ENCODE measurements around the gene KYAT1.
A peak's percentile ranks its signal among the peaks of the same experiment; 100 is the strongest.
"Not testable (repeated sequence)": the region's sequence is repeated elsewhere in the genome, so short reads cannot be mapped to it uniquely, and the experiment has no call there.

KYAT1 gene

DNA sequence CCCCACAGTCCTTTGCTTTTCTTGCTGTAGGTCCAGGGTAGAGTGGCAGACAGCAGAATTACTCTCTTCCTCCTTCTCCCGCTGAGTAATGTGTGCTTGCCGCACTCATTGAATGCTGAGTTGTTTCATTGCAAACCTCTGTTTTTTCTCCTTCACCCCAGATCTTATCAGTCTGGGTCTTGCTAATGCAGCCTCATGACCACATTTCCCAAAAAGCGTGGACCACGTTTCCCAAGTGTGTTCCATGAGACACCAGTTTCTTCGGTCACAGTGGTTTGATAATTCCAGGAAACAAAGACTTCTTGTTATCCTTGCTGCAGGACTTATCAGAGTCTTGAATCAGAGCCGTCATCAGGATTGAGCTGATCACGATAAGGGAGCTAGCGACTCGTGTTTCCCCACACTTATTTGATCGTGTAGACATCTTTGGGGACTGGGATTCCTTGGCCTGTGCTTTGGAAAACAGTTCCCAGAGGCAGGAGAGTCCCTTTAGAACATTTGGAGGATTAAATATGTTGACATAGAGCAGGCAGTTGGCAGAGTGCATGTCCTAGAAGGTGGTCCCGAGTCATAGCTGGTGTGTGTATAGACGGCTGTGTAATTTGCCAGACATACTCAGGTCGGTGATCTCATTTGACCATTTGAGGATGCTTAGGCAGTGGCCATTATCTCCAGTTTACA lies 4.6 kb upstream of the KYAT1 start:
- DNase-seq (ENCODE audit: insufficient read length, low spot score) (no peak), FAIRE-seq (no peak)

DNA sequence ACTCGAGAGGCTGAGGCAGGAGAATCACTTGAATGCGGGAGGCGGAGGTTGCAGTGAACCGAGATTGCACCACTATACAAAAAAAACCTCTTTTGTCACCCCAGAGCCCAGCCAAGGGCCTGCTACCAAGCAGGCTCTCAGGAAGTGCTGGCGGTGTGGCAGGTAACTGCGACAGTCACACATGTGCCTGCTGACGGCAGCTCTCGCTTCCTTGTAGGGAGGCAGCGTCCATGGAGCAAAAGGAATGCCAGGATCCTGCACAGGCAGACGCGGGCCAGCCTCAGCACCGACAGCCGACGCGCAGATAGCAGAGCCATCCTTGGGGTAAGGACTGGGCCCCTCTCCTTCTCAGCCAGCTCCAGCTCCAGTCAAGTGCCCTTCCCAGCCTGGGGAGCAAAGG lies 4.0 kb upstream of the KYAT1 start:
- DNase-seq (ENCODE audit: insufficient read length, low spot score) (no peak), FAIRE-seq (no peak)

DNA sequence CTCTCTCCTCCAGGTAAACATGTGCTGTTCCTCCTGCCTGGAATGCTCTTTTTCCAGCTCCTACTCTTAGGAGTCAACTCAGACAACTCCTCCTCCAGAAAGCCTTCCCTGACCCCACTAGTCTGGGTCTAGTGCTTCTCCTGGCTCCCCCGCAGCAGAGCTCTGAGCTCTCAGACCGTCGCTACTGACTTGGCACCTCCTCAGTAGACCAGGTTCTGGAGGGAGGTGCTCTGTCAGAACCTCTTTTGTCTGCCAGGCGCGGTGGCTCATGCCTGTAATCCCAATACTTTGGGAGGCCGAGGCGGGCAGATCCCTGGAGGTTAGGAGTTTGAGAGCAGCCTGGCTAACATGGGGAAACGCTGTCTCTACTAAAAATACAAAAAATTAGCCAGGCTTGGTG lies 3.6 kb upstream of the KYAT1 start:
- no peak for DNase-seq (ENCODE audit: insufficient read length, low spot score)
- no peak for FAIRE-seq

DNA sequence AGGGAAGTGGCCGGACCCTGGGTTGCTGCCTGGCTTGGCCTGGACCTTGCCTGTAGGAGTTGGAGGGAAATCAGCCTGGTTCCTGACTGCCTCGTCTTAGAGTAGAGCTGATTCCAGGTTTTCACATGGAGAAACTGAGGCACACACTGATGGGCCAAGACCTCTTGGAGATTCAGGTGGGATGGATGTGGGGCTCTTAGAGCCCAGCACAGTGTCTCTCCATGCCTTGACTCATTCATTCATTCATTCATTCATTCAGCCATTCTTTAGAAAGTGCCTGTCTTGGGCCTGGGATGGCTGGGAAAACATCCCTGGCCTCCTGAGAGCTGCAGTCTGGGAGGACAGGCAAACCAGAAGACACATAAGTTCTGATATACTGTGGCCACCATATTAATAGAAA lies 2.4 kb upstream of the KYAT1 start:
- DNase-seq (ENCODE audit: insufficient read length, low spot score) (no peak), FAIRE-seq (no peak)

DNA sequence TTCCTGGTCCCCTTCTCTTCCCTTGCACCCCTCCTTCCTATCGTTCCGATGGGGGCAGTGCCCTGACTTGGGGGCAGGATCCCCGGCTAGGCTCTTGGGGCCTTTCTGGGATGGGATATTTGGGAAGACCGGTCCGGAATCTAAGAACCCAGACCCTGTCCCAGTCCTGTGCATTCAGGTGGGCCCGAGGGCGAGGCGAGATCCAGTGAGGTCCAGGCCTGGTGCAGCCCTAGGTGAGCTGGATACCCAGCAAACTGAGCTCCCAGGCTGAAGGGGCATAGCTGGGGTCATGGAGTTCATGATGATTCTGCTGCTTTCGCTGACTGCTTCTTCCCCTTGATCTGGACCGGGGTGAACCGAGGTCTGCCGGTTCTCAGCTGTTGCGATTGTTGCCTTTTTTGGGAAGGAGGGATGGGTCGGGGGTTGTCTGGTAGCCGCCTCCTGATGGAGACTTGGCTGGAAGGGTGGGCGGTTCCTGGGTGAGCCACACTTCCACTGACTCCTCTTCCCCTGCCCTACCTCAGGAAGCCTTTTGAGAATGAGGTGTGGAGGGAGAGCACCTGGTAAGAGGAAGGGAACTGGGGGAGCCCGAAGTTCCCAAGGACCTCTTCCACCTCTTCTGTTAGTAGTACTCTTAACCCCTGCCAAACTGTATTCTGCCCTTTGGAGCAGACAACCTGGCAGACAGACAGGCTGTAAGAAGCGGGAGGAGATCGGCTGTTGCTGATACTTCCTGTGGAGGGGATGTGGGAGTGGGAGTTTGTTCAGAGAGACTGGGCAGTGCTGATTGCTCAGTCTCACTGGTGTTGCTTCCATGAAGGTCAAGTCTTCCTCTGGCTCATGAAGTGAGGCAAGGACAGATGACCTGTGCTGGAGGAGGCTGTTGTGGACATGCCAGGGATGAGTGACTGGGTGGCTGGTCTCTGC lies 1.2 kb upstream of the KYAT1 start:
- FAIRE-seq: no peak
- no peak for DNase-seq (ENCODE audit: insufficient read length, low spot score)

DNA sequence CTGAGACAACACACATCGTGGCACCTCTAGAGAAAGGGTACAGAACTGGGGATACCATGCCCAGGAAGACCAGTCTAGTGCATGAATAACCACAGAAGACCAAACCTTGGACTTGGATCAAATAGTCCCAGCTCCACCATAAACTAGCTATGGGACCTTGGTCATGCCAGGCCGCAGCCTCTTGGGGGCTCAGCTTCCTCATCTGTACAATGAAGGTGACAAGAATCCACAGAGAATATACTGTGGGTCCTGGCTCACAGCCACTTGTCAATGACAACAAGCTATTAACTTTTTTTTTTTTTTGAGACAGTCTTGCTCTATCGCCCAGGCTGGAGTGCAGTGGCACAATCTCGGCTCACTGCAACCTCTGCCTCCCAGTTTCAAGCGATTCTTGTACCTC lies 3.9 kb downstream of the KYAT1 start:
- DNase-seq (ENCODE audit: insufficient read length, low spot score) (no peak), FAIRE-seq (no peak)

DNA sequence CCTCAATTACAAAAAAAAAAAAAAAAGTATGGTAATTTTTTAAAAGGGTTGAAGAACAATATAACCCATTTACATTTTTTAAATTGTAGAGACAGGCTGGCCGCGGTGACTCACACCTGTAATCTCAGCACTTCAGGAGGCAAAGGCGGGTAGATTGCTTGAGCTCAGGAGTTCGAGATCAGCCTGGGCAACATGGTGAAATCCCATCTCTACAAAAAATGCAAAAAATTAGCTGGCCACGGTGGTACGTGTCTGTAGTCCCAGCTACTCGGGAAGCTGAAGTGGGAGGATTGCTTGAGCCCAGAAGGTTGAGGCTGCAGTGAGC lies 10.8 kb downstream of the KYAT1 start:
- FAIRE-seq: not testable (repeated sequence)

DNA sequence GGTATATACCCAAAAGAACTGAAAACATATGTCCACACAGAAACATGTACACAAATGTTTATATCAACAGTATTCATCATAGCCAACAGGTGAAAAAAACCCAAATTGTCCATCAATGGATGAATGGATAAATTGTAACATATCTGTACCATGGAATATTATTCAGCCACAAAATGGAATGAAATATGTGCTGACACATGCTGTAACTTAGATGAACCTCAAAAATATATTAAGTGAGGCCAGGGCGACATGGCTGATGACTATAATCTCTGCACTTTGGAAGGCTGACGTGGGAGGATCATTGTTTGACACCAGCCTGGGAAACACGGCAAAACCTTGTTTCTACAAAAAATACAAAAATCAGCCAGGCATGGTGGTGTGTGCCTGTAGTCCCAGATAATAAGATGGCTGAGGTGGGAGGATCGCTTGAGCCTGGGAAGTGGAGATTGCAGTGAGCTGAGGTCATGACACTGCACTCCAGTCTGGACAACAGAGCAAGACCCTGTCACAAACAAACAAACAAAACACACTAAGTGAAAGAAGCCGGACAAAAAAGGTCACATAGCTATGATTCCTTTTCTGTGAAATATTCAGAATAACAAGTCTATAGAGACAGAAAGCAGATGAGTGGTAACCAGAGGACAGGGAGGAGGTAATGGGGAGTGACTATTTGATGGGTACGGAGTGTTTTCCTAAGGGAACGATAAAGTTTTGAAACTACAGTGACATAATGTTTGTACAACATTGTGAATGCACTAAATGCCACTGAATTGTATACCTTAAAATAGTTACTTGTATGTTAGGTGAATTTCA lies 11.4 kb downstream of the KYAT1 start:
- DNase-seq (ENCODE audit: insufficient read length, low spot score): no peak
- FAIRE-seq: no peak

More for the DNA sequence above, 10.8 kb downstream of the KYAT1 start:
- DNase-seq (ENCODE audit: insufficient read length, low spot score): not testable (repeated sequence)

DNA sequence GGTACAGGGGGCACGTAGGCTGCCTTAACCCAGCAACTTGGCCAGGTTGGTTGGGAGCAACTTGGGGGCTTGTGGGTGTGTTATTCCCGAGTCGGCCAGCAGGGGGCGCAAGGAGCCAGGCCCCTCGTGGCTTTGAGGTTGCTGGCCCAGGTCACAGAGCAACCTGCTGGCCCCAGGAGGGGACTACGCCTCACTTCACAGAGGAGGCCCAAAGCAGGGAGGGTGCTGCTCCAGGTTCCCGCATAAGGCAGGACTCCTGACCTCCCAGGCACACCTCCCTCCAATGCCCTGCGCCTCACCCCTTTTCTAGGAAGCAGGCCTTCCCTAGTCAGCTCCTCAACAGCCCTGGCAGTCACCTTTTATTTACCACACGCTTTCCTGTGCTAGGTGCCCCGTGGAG lies 18.1 kb downstream of the KYAT1 start:
- peak; percentile 76 for DNase-seq (ENCODE audit: insufficient read length, low spot score)
- no peak for FAIRE-seq

DNA sequence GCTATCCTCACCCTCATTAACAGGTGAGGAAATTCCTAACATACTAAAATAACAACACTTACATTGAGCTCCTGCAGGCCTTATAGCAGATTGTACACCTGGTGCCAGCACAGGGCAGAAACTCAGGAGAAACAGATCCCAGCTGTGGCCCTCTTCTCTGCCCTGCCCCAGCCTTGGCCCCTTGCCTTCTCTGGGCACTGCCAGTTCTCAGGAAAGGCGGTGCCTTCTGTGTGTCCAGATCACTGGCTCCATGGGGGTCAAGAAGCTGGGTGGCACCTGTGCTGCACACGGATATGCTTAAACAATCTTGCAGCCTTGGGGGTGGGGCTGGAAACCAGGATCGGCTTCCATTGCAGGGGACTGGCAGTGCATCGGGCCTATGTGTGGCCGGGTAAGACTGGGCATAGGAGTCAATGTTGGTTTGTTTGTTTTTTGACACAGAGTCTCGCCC lies 19.3 kb downstream of the KYAT1 start:
- DNase-seq (ENCODE audit: insufficient read length, low spot score): no peak
- no peak for FAIRE-seq

DNA sequence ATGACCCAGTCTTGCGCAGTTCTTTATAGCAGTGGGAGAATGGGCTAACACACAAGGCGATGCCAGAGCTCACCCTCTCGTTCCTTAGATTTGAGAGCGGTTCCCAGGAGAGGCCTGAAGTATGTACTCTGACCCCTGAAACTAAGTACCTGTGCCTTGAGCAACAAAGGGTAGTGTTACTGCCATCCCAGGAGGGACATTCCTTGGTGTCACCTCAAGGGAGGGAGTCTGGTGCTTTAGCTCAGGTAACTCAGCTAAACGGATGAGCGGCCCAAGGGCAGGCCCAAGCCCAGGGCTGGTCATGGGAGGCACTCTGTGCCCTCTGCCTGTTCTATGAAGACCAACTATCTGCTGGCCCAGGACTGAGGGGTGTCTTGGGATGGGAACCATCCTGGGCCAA lies 20.2 kb downstream of the KYAT1 start:
- DNase-seq (ENCODE audit: insufficient read length, low spot score) (no peak), FAIRE-seq (no peak)

DNA sequence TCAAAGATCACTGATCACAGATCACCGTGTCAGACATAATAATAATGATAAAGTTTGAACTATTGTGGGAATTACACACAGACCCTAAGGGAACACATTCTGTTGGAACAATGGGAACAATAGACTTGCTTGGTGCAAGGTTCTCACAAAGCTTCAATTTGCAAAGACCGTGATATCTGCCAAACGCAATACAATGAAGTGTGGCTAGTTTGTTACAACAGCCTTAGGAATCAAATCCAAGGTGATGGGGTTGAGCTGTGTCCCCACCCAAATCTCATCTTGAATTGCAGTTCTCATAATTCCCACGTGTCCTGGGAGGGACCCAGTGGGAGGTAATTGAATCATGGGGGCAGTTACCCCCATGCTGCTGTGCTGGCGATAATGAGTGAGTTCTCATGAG lies 20.8 kb downstream of the KYAT1 start:
- no peak for FAIRE-seq
- DNase-seq (ENCODE audit: insufficient read length, low spot score): no peak

DNA sequence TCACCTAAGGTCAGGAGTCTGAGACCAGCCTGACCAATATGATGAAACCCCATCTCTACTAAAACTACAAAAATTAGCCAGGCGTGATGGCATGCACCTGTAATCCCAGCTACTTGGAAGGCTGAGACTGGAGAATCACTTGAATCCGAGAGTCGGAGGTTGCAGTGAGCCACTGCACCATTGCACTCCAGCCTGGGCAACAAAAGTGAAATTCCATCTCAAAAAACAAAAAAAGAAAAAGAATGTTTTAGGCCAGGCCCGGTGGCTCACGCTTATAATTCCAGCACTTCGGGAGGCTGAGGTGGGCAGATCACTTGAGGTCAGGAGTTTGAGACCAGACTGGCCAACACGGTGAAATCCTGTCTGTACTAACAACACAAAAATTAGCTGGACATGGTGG lies 23.3 kb downstream of the KYAT1 start:
- not testable (repeated sequence) for DNase-seq (ENCODE audit: insufficient read length, low spot score); FAIRE-seq

DNA sequence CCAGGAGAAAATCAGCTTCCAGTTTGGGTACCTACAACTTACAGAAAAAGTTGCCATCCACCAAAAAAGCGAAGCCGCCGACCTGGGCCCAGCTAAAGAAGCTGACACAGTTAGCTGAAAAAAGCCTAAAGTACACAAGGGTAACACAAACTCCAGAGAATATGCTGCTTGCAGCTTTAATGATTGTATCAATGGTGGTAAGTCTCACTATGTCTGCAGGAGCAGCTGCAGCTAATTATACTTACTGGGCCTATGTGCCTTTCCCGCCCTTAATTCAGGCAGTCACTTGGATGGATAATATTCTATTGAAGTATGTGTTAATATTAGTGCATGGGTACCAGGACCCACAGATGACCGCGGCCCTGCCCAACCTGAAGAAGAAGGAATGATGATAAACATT lies 27.3 kb downstream of the KYAT1 start:
- FAIRE-seq; DNase-seq (ENCODE audit: insufficient read length, low spot score): not testable (repeated sequence)

DNA sequence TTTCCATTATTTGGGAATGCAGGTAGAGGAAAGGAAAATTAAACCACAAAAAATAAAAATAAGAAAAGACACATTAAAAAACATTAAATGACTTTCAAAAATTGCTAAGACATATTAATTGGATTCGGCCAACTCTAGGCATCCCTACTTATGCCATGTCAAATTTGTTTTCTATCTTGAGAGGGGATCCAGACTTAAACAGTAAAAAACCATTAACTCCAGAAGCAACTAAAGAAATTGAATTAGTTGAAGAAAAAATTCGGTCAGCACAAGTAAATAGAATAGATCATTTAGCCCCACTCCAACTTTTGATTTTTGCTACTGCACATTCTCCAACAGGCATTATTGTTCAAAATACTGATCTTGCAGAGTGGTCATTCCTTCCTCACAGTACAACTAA lies 29.1 kb downstream of the KYAT1 start:
- not testable (repeated sequence) for FAIRE-seq; DNase-seq (ENCODE audit: insufficient read length, low spot score)

DNA sequence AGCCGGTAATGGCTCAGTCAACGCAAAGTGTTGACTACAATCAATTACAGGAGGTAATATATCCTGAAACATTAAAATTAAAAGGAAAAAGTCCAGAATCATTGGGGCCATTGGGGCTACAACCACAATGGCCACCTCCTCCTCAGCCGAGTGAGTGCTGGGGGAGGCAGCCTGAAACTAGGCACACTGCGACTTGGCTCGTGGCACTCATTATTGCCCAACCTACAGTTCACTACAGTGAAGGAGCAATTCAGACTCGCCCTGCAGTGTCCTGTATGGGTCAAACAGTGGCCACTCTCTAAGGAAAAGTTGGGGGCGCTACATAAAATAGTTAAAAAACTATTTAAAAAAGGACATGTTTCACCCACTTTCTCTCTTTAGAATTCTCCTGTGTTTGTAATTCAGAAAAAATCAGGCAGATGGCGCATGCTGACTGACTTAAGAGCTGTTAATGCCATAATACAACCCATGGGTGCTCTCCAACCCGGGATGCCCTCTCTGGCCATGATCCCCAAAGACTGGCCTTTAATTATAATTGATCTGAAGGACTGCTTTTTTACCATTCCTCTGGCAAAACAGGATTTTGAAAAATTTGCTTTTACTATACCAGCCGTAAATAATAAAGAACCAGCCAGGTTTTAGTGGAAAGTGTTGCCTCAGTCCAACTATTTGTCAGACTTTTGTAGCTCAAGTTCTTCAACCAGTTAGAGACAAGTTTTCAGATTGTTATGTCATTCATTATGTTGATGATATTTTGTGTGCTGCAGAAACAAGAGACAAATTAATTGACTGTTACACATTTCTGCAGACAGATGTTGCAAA lies 29.8 kb downstream of the KYAT1 start:
- DNase-seq (ENCODE audit: insufficient read length, low spot score); FAIRE-seq: not testable (repeated sequence)

DNA sequence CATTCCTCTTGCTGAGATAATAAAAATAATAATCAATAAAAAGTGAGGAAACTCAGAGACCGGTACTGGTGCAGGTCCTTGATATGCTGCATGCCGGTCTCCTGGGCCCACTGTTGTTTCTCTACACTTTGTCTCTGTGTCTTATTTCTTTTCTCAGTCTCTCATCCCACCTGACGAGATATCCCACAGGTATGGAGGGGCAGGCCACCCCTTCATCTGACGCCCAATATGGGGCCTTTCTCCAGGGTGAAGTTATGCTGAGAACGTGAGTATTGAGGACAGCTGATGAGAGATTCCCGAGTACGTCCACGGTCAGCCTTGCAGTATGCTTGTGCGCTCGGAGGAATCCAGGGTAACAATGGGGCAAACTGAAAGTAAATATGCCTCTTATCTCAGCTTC lies 30.7 kb downstream of the KYAT1 start:
- FAIRE-seq; DNase-seq (ENCODE audit: insufficient read length, low spot score): not testable (repeated sequence)

DNA sequence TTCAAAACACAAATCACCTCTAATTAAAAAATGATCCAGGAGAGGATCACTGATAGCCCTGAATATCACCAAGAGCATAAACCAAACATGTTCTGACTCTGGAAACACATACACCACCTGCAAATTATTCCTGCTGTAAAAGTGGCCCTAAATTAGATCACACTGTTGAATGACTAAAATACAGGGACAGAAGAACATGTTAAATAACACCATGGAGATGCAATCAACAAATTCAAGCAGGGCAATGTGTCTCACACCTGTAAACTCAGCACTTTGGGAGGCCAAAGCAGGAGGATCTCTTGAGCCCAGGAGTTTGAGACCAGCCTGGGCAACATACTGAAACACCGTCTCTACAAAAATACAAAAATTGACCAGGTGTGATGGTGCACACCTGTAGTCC lies 33.9 kb downstream of the KYAT1 start:
- DNase-seq (ENCODE audit: insufficient read length, low spot score) (no peak), FAIRE-seq (no peak)

DNA sequence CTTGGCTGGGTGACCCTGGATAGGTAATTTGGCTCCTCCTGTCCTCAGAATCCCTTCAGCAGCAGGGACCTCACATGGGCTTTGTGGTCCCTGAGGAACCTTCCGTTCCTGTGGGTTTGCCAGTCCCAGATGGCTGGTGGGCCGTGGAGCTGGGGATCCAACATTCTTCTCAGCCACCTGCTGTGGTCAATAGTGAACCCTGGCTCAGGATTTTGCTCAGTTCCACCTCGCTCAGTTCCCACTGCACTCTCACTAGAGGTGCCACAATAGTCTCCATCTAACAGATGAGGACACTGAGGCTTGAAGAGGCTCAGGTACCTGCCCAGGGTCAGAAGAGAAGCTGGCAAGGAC lies 35.1 kb downstream of the KYAT1 start:
- FAIRE-seq: no peak
- no peak for DNase-seq (ENCODE audit: insufficient read length, low spot score)

DNA sequence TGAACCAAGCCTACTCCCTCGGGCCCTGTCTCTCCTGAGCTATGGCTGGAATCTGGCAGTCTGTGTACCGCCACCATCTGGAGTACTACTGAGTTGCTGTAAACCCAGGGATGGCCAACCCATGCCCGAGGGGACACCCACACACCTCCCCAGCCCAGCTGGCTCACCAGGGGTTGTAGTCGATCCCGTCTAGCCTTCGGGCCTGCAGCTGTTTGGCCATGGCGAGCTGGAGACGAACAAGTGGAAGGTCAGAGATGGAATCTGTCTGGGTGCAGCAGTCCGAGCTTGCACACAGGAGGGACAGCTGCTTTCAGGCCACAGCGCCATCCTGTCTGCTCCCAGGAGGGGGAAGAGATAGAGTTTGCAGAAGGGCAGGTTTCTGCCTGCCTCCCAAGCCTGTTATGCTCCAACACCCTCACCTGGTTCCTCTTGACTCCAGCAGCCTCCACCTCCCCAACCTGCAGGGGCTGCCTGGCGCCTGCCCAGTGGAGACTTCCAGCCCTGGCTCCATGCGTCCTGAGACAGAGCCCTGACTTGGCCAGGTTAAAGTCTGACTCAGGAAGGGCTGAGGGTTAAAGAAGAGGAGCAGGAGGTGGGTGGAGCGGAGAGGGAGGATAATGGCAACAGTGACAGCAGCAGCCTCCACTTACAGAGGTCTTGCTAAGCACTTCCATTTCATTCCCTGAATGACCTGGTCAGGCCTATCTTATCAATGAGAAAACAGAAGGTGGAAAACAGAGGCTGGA lies 36.4 kb downstream of the KYAT1 start:
- DNase-seq (ENCODE audit: insufficient read length, low spot score) (no peak), FAIRE-seq (no peak)
